K562 treated with DMSO at 1 percent for 48 hours (cell line): ENCODE measurements around the gene PDILT. TPM values are rescaled to one million over a fixed set of nuclear protein-coding genes. Genes with fewer than 3 reads are reported as not detected.

Experiments
- total RNA-seq: library from RNA; unstranded; fragments of 300-600 nt; gene quantifications from 2 replicates; pipeline ENCODE4 v1.2.3, GENCODE V29; 2022; ENCODE audit warnings: low replicate concordance; ENCODE audit errors: extremely low read depth

The PDILT gene, protein sequence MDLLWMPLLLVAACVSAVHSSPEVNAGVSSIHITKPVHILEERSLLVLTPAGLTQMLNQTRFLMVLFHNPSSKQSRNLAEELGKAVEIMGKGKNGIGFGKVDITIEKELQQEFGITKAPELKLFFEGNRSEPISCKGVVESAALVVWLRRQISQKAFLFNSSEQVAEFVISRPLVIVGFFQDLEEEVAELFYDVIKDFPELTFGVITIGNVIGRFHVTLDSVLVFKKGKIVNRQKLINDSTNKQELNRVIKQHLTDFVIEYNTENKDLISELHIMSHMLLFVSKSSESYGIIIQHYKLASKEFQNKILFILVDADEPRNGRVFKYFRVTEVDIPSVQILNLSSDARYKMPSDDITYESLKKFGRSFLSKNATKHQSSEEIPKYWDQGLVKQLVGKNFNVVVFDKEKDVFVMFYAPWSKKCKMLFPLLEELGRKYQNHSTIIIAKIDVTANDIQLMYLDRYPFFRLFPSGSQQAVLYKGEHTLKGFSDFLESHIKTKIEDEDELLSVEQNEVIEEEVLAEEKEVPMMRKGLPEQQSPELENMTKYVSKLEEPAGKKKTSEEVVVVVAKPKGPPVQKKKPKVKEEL
- not detected in 2 replicates for total RNA-seq

DNA sequence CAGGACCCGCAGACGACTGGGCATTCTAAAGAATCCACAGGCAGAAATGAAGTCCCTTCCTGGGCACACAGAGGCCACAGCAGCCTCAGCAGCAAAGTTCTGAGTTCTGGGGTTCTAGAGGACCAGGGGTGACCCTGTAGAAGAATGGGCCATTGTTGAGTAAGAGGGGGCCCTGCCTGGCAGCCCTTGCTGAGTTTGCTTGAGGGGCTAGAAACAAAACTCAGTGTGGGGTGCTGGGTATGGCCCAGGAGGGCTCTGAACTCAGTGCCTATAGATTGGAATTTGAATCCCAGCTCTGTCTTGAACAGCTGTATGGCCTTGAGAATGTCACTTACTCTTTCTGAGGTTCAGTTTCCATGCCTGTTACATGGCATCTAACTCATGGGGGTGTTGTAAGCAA, at the start of gene PDILT:
PDILT (minus strand) TSS at position 101 of the 400 bp plus-strand sequence. CDS start 5,437 bp downstream, outside the sequence.

DNA sequence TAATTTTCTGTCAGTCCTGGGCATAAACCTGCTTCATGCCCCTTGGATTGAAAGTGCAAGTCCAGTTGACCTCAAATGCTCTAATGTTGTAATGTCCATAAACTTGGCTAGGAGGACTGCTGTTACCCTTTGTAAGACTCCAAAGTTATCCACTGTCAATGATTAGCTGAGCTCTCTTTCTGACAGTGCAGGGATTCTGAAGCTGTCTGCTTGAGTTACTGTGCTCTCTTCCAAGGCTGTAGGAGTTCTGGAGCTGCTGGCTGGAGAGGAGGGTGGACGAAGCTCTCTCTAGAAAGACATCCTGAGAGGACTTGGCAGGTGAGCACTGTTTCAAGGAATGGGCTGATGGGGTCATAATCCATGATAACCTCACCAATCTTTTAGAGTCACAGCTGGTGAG, 46.8 kb upstream of the PDILT start, which contains the start of gene ACSM2A:
ACSM2A (plus strand) TSS at position 158 of the 400 bp plus-strand sequence. CDS start 8,594 bp downstream, outside the sequence.

DNA sequence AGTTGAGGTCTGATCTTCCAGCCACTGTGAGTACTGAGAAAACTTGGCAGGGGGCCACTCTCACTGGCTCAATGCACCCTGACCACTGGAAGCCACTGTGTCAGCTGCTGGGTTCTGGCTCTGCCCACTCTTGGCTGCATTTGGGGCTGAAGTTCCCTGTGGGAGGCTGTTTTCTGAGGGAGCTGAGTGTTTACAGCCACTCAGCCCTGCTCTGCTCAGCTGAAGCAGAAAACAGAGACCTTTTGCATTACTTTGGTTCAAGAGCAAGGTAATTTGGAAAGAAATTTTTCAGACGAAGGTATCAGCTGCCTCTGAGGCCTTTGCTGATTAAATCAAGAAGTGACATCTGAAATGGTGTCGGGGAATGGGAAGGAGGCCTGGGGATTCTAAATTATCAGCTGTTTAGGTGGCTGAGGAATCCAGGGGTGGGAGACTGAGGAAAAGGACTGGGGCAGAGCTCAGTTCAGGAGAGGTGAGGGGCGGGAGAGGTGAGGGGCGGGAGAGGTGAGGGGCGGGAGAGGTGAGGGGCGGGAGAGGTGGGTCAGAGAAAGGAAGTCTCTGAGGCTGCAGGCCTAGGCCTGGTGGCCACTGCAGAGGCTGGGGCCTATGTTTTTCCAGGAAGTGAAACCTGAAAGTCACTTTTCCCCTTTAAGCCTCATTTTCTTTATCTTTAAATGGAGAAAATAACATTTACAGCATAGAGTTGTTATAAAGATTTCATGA, 5.0 kb upstream of the PDILT start, which contains the start of gene ACSM5:
ACSM5 (plus strand) TSS at position 137 of the 723 bp plus-strand sequence. CDS start 1,951 bp downstream, outside the sequence.

DNA sequence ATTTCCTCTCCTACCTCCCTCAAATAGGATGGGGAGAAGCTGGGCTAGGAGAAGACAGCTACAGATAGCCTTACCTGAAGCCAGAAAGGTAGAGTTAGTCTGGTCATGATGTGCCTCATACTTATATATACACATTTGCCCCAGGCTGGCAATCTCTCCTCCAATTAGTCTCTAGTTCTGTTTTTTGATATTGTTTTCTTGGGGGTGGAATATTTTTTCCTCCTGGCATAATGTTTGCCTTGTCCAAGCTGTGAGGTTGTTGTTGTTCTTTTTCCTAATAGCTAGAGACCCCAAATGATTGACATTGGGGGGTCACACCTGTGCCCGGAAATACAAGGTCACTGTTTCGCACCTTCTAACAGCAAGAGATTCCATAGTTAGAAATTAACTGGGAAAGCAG, 51.9 kb downstream of the PDILT start, which contains the start of gene UMOD:
UMOD (minus strand) TSS at position 101 of the 400 bp plus-strand sequence. CDS start 1,978 bp downstream, outside the sequence.

DNA sequence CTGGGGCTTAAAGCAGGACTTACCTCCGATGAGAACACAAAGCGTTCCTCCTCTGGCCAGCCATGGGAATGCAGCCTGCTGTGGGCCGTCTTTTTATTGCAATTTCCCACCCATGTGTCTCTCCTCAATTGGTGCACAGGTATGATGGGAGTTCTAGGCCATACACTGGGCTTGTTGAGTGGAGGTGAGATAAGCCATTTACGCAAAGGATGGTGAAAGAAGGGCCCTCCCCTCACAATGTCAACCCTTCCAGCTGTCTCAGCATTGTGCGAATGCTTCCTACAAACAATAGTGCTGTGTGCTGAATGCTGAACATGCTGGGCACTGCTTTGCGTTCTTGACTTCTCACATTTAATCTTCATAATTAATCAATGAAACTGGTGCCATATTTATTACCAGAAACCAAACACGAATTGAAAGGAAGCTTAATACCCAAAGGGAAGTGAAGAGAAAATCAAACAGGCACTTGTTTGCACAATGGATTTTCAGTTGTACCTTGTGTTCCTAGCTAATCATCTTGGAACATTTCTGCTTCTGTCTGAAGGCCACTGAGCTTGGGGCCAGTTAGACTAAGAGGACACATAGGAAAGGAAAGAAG, 77.0 kb downstream of the PDILT start, which contains the start of gene GP2:
GP2 (minus strand) TSS at position 70 of the 598 bp plus-strand sequence. CDS start 1,082 bp downstream, outside the sequence.

Other genes starting within 250 kb of the PDILT start
- gene GP2, start 77.2 kb downstream of the PDILT start, total RNA-seq = not detected in 2 replicates
- gene UMOD, start 52.0 kb downstream of the PDILT start, total RNA-seq = not detected in 2 replicates
- not detected in 2 replicates for gene ACSM5, start 4.8 kb upstream of the PDILT start, total RNA-seq
- not detected in 2 replicates for gene ACSM2A, start 46.8 kb upstream of the PDILT start, total RNA-seq
- not detected in 2 replicates for gene ACSM2B, start 171.6 kb upstream of the PDILT start, total RNA-seq